CD14-positive monocyte (primary cell): Measurements from ENCODE around the gene MAML3. TPM values are rescaled to one million over a fixed set of nuclear protein-coding genes. Genes with fewer than 3 reads are reported as not detected.

Experiments
- DNase-seq, 3 donors: peaks; one replicate each; pipeline ENCODE4 v3.0.0-alpha.2; 2011 to 2022
- H2AFZ ChIP-seq: 2 replicates; pipeline ENCODE4 v1.6.0; 2012; ENCODE audit warnings: mild to moderate bottlenecking, low read depth, low read length, inconsistent platforms; ENCODE audit not compliant: insufficient read depth, poor library complexity, severe bottlenecking
- H3K27ac ChIP-seq, 2 donors: 1 replicate in 1 of 2; 2 replicates in 1 of 2; pipeline ENCODE4 v1.5.1; 2012 to 2013; ENCODE audit warnings: low read length in 2 of 2, control low read depth in 1 of 2, inconsistent platforms in 1 of 2, low read depth in 1 of 2, mild to moderate bottlenecking in 1 of 2
- H3K27me3 ChIP-seq, 2 donors: one replicate each; pipeline versions ENCODE4 v1.6.0 to v1.6.1; 2011 to 2013; ENCODE audit warnings: low read length in 2 of 2; ENCODE audit not compliant: control insufficient read depth in 2 of 2, insufficient read depth in 2 of 2
- H3K36me3 ChIP-seq, 2 donors: replicated peaks in 1 of 2; 1 replicate in 1 of 2; 2 replicates in 1 of 2; pipeline versions ENCODE4 v1.5.1 to v1.6.1; 2012 to 2013; ENCODE audit warnings: low read length in 2 of 2, control low read depth in 1 of 2, inconsistent platforms in 1 of 2, mild to moderate bottlenecking in 1 of 2; ENCODE audit not compliant: insufficient read depth in 2 of 2, control insufficient read depth in 1 of 2
- H3K4me1 ChIP-seq, 2 donors: 1 replicate in 1 of 2; 2 replicates in 1 of 2; pipeline versions ENCODE4 v1.5.1 to v1.6.1; 2012 to 2013; ENCODE audit warnings: low read length in 2 of 2, control low read depth in 1 of 2, inconsistent platforms in 1 of 2, mild to moderate bottlenecking in 1 of 2, moderate library complexity in 1 of 2; ENCODE audit not compliant: insufficient read depth in 2 of 2, control insufficient read depth in 1 of 2
- H3K4me2 ChIP-seq: replicated peaks from 2 replicates; pipeline ENCODE3; 2012; ENCODE audit warnings: low read length, moderate library complexity, mild to moderate bottlenecking; ENCODE audit not compliant: poor library complexity, severe bottlenecking; ENCODE audit errors: extremely low read depth
- H3K4me3 ChIP-seq, 3 experiments: fragments of 200-600 bp in 1 of 3; sonication (generic) in 1 of 3; replicated peaks in 1 of 3; 1 replicate in 2 of 3; 2 replicates in 1 of 3; pipeline ENCODE4 v1.5.1; 2011 to 2013; ENCODE audit warnings: low read length in 3 of 3, mild to moderate bottlenecking in 3 of 3, control low read depth in 2 of 3, low read depth in 2 of 3, inconsistent platforms in 1 of 3, moderate library complexity in 1 of 3
- H3K79me2 ChIP-seq: 2 replicates; pipeline ENCODE4 v1.6.0; 2012; ENCODE audit warnings: mild to moderate bottlenecking, control low read depth, inconsistent platforms, low read length, moderate library complexity; ENCODE audit not compliant: insufficient read depth
- H3K9ac ChIP-seq: 2 replicates; pipeline ENCODE4 v1.6.0; 2017; ENCODE audit warnings: low read length, mild to moderate bottlenecking; ENCODE audit not compliant: insufficient read depth, poor library complexity, severe bottlenecking
- H3K9me3 ChIP-seq, 2 donors: replicated peaks in 1 of 2; 1 replicate in 1 of 2; 2 replicates in 1 of 2; pipeline versions ENCODE4 v1.5.1 to v1.6.1; 2012 to 2013; ENCODE audit warnings: low read length in 2 of 2, control low read depth in 1 of 2; ENCODE audit not compliant: control insufficient read depth in 1 of 2, insufficient read depth in 1 of 2
- H4K20me1 ChIP-seq: 2 replicates; pipeline ENCODE4 v1.6.0; 2012; ENCODE audit warnings: mild to moderate bottlenecking, low read length, control low read depth, moderate library complexity; ENCODE audit not compliant: insufficient read depth
- H3K27ac Mint-ChIP-seq, 7 donors: one replicate each; pipeline ENCODE4 v1.8.0; 2020; ENCODE audit warnings: mild to moderate bottlenecking in 7 of 7, mixed read lengths in 7 of 7, moderate library complexity in 6 of 7, inconsistent platforms in 2 of 7
- H3K27me3 Mint-ChIP-seq, 3 donors: one replicate each; pipeline ENCODE4 v1.8.0; 2021 to 2022; ENCODE audit warnings: low read depth in 3 of 3, mild to moderate bottlenecking in 3 of 3, mixed read lengths in 3 of 3, moderate library complexity in 3 of 3, inconsistent platforms in 1 of 3
- H3K36me3 Mint-ChIP-seq, 2 donors: one replicate each; pipeline ENCODE4 v1.8.0; 2020; ENCODE audit warnings: mixed read lengths in 2 of 2, inconsistent platforms in 1 of 2, mild to moderate bottlenecking in 1 of 2
- H3K4me1 Mint-ChIP-seq: one replicate; pipeline ENCODE4 v1.8.0; 2020; ENCODE audit warnings: mild to moderate bottlenecking, mixed read lengths
- H3K4me3 Mint-ChIP-seq, 2 donors: one replicate each; pipeline ENCODE4 v1.8.0; 2020; ENCODE audit warnings: mild to moderate bottlenecking in 2 of 2, mixed read lengths in 2 of 2, moderate library complexity in 1 of 2
- H3K9me3 Mint-ChIP-seq, 7 donors: one replicate each; pipeline ENCODE4 v1.8.0; 2020 to 2022; ENCODE audit warnings: mixed read lengths in 7 of 7, mild to moderate bottlenecking in 6 of 7, moderate library complexity in 6 of 7, inconsistent platforms in 2 of 7
- WGBS: methylation state at CpG from one replicate; pipeline ENCODE4 v1.1.5; 2013; ENCODE audit warnings: missing lambda C conversion rate; ENCODE audit not compliant: insufficient coverage; 5-methylcytosine and 5-hydroxymethylcytosine counted together
- intact Hi-C, 2 donors: fragments of 100-400 bp; cut with micrococcal nuclease; formaldehyde crosslinking; loops; one replicate each; pipeline versions ENCODE4 v1.15.0 to v1.15.1; 2023
- polyA plus RNA-seq, 3 donors: library from polyadenylated mRNA; depleted of rRNA in 1 of 3; unstranded in 2 of 3; stranded (reverse) in 1 of 3; fragments of 300-500 nt in 2 of 3; fragments of >200 nt in 1 of 3; fragmentation: Illumina TruSeq in 2 of 3; gene quantifications; 1 replicate in 2 of 3; 2 replicates in 1 of 3; pipeline ENCODE4 v1.2.3, GENCODE V29; 2012 to 2021
- TF ChIP-seq, protein P1 (sequence below): fragments of 200-600 bp; IDR thresholded peaks from one replicate; pipeline ENCODE4 v1.8.0; 2022; ENCODE audit warnings: antibody characterized with exemption, mild to moderate bottlenecking

The MAML3 gene
- polyA plus RNA-seq, 3 donors = 1.5 to 6.5 (median 2.3) TPM

- H3K9me3 Mint-ChIP-seq = no peaks in the 10 kb centered on the region
- Histone ChIP-seq H3K9ac (no peak overlapping the region), H3K27me3 (no peaks in the 10 kb centered on the region), H3K4me3 (no peak overlapping the region), H2AFZ (no peak overlapping the region), H3K9me3 (no peaks in the 10 kb centered on the region), H3K4me2 (no peak overlapping the region), H3K36me3 (no peaks in the 10 kb centered on the region), H4K20me1 (peaks cover 11% of the 10 kb centered on the region), H3K4me1 (peaks cover 41 to 45% of the 10 kb centered on the region in 2 donors), H3K27ac (no peak overlapping the region), H3K79me2 (no peaks in the 10 kb centered on the region)
- H3K27me3 Mint-ChIP-seq = peaks cover 0 to 1% (median 0%) of the 10 kb centered on the region in 3 donors
- intact Hi-C loops = no loop called here
- peaks cover 45% of the 10 kb centered on the region for H3K4me1 Mint-ChIP-seq
- H3K27ac Mint-ChIP-seq = peak overlapping the region in 1 of 7 donors; percentile 47
- TF ChIP-seq, protein P1, sequence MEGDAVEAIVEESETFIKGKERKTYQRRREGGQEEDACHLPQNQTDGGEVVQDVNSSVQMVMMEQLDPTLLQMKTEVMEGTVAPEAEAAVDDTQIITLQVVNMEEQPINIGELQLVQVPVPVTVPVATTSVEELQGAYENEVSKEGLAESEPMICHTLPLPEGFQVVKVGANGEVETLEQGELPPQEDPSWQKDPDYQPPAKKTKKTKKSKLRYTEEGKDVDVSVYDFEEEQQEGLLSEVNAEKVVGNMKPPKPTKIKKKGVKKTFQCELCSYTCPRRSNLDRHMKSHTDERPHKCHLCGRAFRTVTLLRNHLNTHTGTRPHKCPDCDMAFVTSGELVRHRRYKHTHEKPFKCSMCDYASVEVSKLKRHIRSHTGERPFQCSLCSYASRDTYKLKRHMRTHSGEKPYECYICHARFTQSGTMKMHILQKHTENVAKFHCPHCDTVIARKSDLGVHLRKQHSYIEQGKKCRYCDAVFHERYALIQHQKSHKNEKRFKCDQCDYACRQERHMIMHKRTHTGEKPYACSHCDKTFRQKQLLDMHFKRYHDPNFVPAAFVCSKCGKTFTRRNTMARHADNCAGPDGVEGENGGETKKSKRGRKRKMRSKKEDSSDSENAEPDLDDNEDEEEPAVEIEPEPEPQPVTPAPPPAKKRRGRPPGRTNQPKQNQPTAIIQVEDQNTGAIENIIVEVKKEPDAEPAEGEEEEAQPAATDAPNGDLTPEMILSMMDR = no peak
- H3K4me3 Mint-ChIP-seq = no peak overlapping the region
- H3K36me3 Mint-ChIP-seq = peaks cover 12 to 19% of the 10 kb centered on the region in 2 donors
- no peak for DNase-seq
- WGBS = 94% methylated on average over 2 of the region's 6 CpGs
Measured at GRCh38 chr4:139839403-139840031, 314.5 kb downstream of the MAML3 start.

DNA sequence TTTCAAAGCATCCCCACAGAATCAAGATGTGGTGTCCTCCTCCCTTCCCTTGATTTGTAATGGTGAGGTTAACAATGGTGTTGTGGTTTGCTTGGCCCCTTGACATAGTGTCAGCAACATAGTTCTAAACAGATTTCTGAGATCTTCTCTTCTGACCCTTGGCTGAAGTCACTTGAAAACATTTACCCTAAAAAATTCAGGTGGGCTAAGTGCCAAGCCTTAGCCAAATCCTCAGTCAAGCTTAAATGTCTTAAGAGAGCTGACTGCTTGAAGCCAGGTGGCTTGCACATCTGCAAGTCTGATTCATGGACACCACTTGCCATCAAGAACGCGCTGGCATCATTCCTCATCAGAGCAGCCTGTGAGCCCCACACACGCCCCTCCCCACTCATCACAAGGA lies 315.2 kb downstream of the MAML3 start:
- H3K4me3 Mint-ChIP-seq = no peak overlapping the region
- H3K4me1 Mint-ChIP-seq = peaks cover 38% of the 10 kb centered on the region
- Histone ChIP-seq H3K36me3 (no peaks in the 10 kb centered on the region), H3K27ac (no peak overlapping the region), H3K9me3 (no peaks in the 10 kb centered on the region), H4K20me1 (peaks cover 11% of the 10 kb centered on the region), H2AFZ (no peak overlapping the region), H3K27me3 (no peaks in the 10 kb centered on the region), H3K9ac (no peak overlapping the region), H3K4me3 (no peak overlapping the region), H3K4me1 (peaks cover 34 to 38% of the 10 kb centered on the region in 2 donors), H3K79me2 (no peaks in the 10 kb centered on the region), H3K4me2 (no peak overlapping the region)
- peaks cover 0 to 1% (median 0%) of the 10 kb centered on the region in 3 donors for H3K27me3 Mint-ChIP-seq
- peak overlapping the region in 1 of 7 donors; percentile 7 for H3K27ac Mint-ChIP-seq
- no peaks in the 10 kb centered on the region for H3K9me3 Mint-ChIP-seq
- H3K36me3 Mint-ChIP-seq = peaks cover 12 to 19% of the 10 kb centered on the region in 2 donors
- TF ChIP-seq, protein P1 = no peak
- DNase-seq = no peak
- 97% methylated on average over 3 of the region's 3 CpGs for WGBS
- intact Hi-C loops = no loop called here
